HG02943 (cell line): ENCODE measurements around the gene SLC28A1.
"Not testable (repeated sequence)": the region's sequence is repeated elsewhere in the genome, so short reads cannot be mapped to it uniquely, and the experiment has no call there.

Experiments used
- ATAC-seq: cut with Tn5 transposase; IDR thresholded peaks from one replicate; pipeline ENCODE4 v1.9.1; 2021; ENCODE audit warnings: mild to moderate bottlenecking, low read depth, moderate library complexity; ENCODE audit not compliant: unreplicated experiment

The SLC28A1 gene

DNA sequence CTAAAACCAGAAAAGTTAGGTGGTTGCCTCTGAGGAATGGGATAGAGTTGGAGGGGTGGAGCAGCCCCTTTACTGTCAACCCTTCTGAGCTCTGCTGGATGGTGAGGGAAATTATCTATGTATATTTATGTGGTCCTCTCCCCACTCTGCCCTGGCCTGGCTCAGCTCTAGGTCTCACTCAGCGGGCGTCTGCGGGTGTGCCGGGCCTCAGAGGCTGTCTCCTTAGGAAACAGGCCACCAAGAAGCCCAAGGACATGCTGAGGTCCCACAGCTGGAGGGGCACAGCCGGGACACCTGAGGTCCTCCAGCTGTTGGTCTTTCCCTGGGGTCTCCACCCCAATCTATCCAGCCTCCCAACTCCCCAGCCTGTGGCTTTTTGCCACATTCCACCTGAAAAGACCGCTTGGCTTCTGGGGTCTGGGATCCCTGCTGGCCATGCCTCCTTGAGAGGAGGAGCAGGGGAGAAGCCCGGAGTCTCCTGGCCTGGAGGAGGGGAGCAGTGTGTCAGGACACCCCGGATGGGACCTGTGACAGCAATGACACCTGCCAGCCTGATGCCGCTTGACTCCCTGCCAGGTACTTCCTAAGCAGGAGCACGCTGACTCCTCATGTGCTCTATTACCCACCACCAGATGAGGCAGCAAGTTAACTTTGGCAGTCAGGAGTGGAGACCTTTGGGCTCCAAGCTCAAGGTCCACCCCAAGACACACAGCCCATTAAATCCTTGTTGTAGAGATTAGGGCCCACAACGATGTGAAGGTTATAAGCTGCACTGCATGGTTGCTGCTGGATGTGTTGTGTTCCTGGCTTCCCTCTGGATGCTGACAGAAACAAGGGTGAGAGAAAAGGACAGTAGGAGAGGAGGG is at the start of gene SLC28A1:
Gene SLC28A1 (plus strand): TSS at position 747 of the 866 bp plus-strand sequence. CDS start 3,099 bp downstream, outside the sequence.
- no peak for ATAC-seq

DNA sequence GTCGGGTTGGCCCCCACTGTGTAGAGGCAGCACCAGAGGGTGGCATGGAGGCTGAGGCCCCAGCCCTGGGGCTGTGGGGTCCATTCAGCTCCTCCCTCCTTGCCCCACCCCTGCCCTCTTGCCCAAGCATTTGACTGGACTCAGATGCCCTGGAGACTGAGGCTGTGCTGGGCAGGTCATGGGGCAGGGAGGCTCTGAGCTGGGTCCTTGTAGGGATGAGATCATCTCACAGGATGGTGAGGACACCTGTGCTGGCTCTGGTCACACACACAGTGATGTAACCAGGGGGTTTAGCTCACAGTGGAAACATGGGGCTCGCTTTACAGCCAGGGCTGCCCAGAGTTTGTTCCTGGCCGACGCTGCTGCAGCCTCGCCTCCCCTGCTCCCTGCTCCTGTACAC is 49.5 kb upstream of the SLC28A1 start:
- ATAC-seq: no peak

- no peak for ATAC-seq
These were observed 48.7 kb upstream of the SLC28A1 start for GRCh38 chr15:84835661-84836337.

DNA sequence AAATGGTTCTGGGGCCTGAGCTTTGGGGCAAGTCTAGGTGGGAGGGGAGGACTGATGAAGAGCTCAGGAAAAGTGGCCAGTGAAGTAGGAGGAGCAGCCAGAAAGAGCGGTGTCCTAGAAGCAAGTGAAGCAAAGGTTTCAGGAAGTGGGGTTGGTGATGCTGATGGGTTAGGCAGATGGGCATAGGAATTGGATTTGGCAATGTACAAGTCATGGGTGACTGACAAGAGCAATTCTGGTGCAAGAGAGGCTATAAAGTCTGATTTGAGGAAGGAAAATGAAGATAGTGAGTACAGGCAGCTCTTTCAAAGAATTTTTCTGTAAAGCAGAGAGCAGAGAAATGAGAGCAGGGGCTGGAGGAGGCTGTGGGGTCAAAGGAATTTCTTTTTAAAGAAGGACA is 47.6 kb upstream of the SLC28A1 start:
- ATAC-seq: no peak

- ATAC-seq: no peak
These were observed 44.7 kb upstream of the SLC28A1 start for GRCh38 chr15:84839714-84840113.

- ATAC-seq: no peak
These were observed 44.2 kb upstream of the SLC28A1 start for GRCh38 chr15:84840255-84840654.

DNA sequence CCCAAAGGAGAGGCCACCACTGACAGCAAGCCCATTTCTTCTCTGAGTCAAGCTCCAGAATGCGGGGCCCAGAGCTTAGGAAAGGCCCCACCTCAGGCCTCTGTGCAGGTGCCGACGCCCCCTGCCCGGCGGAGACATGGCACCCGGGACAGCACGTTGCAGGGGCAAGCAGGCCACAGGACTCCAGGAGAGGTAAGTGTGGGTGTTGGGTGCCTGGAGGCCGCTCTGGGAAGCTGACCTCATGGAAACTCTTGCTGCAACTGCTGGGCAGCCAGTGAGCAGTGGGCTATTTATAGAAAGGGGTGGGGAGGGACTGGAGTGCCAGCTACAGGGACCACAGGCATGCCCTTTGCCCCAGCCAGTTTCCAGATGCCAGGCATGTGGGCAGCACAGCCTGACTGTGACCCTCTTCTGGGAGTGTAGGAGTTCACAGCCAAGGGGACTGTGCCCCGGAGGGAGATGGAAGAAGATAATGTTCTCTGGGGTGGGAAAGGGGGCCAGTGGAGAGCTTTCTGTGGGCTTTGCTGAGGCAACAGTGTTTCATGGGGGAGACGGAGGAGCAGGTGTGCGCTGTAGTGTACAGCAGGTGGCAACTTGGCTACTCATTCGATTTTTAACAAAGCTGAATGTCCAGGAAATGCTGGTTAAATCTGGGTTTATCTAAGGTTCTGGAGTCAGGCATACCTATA is 43.6 kb upstream of the SLC28A1 start:
- ATAC-seq: no peak

DNA sequence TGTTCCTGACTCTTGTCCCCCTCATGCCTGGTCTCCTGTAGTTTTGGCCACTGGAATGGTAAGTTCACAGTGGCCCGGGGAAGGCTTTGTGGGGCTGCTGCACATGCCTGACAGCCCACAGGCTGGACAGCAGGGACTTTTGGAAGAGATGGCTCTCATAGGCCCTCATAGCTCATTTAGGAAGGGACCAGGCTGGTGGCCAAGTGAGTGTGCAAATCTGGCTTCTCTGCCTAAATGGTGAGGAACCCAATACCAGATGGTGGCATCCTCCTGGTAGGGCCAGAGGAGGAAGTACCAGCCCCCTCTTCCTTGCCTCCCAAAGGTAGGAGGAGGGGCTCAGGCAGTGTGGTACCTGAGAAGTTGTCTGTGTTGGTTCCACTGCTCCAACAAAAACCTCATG is 41.7 kb upstream of the SLC28A1 start:
- no peak for ATAC-seq

GRCh38 chr15:84844964-84845363 is 39.5 kb upstream of the SLC28A1 start:
- no peak for ATAC-seq

GRCh38 chr15:84845631-84846030 is 38.8 kb upstream of the SLC28A1 start:
- ATAC-seq: not testable (repeated sequence)

DNA sequence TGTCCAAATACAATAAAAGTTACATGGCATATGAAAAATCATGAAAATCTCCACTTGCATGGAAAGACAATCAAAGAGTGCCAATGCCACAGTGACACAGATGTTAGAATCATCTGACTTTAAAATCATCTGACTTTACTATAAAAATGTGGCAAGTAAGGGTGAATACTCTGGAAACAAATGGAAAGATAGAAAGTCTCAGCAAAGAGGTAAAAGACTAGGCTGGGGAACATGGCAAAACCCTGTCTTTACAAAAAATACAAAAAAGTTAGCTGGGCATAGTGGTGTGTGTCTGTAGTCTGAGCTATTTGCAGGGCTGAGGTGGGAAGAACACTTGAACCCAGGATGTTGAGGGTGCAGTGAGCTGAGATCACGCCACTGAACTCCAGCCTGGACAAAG is 38.2 kb upstream of the SLC28A1 start:
- ATAC-seq: no peak

- ATAC-seq: no peak
These were observed 37.1 kb upstream of the SLC28A1 start for GRCh38 chr15:84847382-84847781.

DNA sequence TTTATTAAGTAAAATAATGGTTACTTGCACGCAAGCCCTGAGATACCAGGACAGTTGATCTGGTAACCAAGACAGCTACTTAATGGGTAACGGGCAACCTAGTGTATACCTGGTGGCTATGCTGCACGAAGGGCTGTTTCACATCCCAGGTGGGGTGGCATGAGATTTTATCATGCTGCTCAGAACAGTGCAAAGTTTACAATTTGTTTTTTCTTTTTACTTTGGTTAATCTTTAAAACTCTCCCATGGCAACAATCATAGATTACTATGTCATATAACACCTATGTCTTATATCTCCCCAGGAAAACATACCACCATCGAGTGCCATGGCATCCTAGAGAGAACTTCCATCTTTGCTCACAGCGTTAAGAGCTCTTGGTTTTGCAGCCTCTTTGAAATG is 32.2 kb upstream of the SLC28A1 start:
- ATAC-seq: no peak

- ATAC-seq: no peak
These were observed 29.3 kb upstream of the SLC28A1 start for GRCh38 chr15:84855136-84855535.

- no peak for ATAC-seq
These were observed 28.7 kb upstream of the SLC28A1 start for GRCh38 chr15:84855765-84856164.

DNA sequence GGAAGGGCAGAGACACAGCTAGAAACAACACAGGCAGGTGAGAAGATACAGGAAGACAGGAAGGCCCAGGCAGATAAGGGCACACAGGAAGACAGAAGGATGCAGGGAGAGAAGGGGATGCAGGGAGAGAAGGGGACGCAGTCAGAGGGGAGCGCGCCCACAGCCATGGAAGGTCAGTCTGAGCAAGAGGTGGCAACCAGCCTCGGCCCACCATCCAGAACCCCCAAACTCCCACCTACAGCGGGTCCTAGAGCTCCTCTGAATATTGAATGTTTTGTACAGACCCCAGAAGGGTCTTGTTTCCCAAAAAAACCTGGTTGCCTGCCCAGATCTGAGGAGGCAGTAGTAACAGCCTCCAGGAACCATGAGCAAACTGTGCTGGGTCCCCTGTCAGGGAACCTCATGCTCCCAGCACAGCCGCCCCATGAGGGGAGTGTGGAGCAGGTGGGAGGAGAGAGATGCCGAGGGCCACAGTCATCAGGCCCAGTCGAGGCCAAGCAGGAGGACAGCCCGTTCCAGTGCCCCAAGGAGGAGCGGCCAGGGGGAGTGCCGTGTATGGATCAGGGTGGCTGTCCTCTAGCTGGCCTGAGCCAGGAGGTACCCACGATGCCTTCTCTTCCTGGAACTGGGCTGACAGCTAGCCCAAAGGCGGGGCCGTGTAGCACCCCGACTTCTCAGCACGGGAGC is 27.6 kb upstream of the SLC28A1 start:
- no peak for ATAC-seq

DNA sequence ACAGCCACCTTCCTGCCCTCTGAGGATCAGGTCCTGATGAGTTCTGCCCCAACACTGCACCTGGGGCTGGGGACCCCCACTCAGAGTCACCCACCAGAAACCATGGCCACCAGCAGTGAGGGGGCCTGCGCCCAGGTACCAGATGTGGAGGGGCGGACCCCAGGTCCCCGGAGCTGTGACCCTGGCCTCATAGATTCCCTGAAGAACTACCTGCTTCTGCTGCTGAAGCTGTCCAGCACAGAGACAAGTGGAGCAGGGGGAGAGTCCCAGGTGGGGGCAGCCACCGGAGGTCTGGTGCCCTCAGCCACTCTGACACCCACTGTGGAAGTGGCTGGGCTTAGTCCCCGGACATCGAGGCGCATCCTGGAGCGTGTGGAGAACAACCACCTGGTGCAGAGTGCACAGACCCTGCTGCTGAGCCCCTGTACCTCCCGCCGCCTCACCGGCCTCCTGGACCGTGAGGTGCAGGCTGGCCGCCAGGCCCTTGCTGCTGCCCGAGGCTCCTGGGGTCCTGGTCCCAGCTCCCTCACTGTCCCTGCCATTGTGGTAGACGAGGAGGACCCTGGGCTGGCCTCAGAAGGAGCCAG is 27.0 kb upstream of the SLC28A1 start:
- no peak for ATAC-seq

GRCh38 chr15:84858231-84858630 is 26.2 kb upstream of the SLC28A1 start:
- no peak for ATAC-seq

DNA sequence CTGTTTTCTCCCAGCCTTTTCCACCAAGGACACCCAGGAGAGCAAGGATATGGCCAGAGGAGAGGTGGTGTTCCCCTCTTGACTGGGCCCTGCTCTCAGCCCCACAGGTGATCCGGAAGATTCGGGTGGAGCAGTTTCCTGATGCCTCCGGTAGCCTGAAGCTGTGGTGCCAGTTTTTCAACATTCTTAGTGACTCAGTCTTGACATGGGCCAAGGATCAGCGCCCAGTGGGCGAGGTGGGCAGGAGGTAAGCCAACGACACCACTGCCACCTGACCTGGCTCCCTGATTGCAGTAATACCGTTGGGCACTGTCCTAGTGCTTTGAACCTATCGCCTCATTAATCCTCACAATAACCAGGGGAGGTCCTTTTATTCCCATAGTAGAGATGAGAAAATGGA is 25.3 kb upstream of the SLC28A1 start:
- no peak for ATAC-seq

GRCh38 chr15:84859651-84860050 is 24.8 kb upstream of the SLC28A1 start:
- no peak for ATAC-seq
